Measurements from ENCODE around the gene TSPAN9.

GRCh38 chr12:3114671-3115070 is 37.5 kb downstream of the TSPAN9 start:
- TF ChIP-seq RXRA (IDR thresholded peaks at IDR 0.05) (no peak), CTCF (IDR thresholded peaks at IDR 0.05; ENCODE audit: low read depth, low read length, missing input control) (no peak), MAX (IDR thresholded peaks at IDR 0.05) (no peak), YY1 (IDR thresholded peaks at IDR 0.05) (no peak), TAF1 (conservative IDR thresholded peaks at IDR 0.05) (no peak), SP1 (IDR thresholded peaks at IDR 0.05) (no peak), REST (IDR thresholded peaks at IDR 0.05) (no peak), ATF3 (IDR thresholded peaks at IDR 0.05) (no peak), ZBTB33 (IDR thresholded peaks at IDR 0.05) (no peak), EGR1 (IDR thresholded peaks at IDR 0.05; ENCODE audit: low read depth in 2 of 2) (no peak), HNF4A (conservative IDR thresholded peaks at IDR 0.05) (no peak)

Data from liver (tissue), 3 donors.